Endothelial cell of umbilical vein (primary cell): ENCODE measurements around the gene MIER3. TPM values are rescaled to one million over a fixed set of nuclear protein-coding genes. Genes with fewer than 3 reads are reported as not detected.
A peak's percentile ranks its signal among the peaks of the same experiment; 100 is the strongest.

Source experiments
- BruUV-seq: library from RNA; stranded (reverse); fragments of 400-500 nt; replicated peaks from 2 replicates; lab custom pipeline; 2021; lab: Mats Ljungman, UMichigan
- CTCF ChIA-PET: fragments of 300-600, 350-600 bp; sonication (Branson Sonifier 250); formaldehyde crosslinking; loops from one replicate; lab custom pipeline; 2021; ENCODE audit warnings: antibody characterized with exemption, inconsistent platforms; lab: Charles Lee
- POLR2A ChIA-PET: fragments of 300-600, 350-600 bp; sonication (Branson Sonifier 250); formaldehyde crosslinking; loops from one replicate; lab custom pipeline; 2021; ENCODE audit warnings: antibody characterized with exemption, inconsistent platforms; lab: Charles Lee
- DNase-seq: peaks from one replicate; pipeline ENCODE4 v3.0.0-alpha.2; 2011; ENCODE audit warnings: low read depth, low spot score
- FAIRE-seq: peaks from 2 replicates; lab custom pipeline; 2011; peaks lifted over from hg19 to GRCh38; lab: Jason Lieb, UNC
- H2AFZ ChIP-seq: 2 replicates; pipeline ENCODE4 v1.6.0; 2012; ENCODE audit warnings: low read depth, low read length, control low read depth, inconsistent platforms
- H3K27ac ChIP-seq: 2 replicates; pipeline ENCODE4 v1.5.1; 2011; ENCODE audit warnings: low read depth, mild to moderate bottlenecking, control low read depth, low read length, moderate library complexity; ENCODE audit not compliant: insufficient read depth
- H3K27me3 ChIP-seq, 2 experiments: 2 replicates each; pipeline versions ENCODE4 v1.6.0 to v1.6.1; 2011; ENCODE audit warnings: low read length in 2 of 2, mixed read lengths in 1 of 2; ENCODE audit not compliant: control insufficient read depth in 2 of 2, insufficient read depth in 2 of 2
- H3K36me3 ChIP-seq, 2 experiments: 2 replicates in 1 of 2; 3 replicates in 1 of 2; pipeline ENCODE4 v1.5.1; 2011; ENCODE audit warnings: low read length in 2 of 2, mild to moderate bottlenecking in 1 of 2, moderate library complexity in 1 of 2; ENCODE audit not compliant: control insufficient read depth in 2 of 2, insufficient read depth in 2 of 2; ENCODE audit errors: extremely low read depth in 1 of 2
- H3K4me1 ChIP-seq: 3 replicates; pipeline ENCODE4 v1.5.1; 2011; ENCODE audit warnings: mild to moderate bottlenecking, low read length; ENCODE audit not compliant: control insufficient read depth, insufficient read depth; ENCODE audit errors: extremely low read depth
- H3K4me2 ChIP-seq: 2 replicates; pipeline ENCODE4 v1.6.1; 2011; ENCODE audit warnings: low read length, control low read depth, mixed read lengths; ENCODE audit not compliant: insufficient read depth
- H3K4me3 ChIP-seq, 3 experiments: fragments of 200-600 bp in 1 of 3; sonication (generic), shearing (Covaris generic) in 1 of 3; replicated peaks in 1 of 3; 2 replicates each; pipeline ENCODE4 v1.5.1; 2011 to 2016; ENCODE audit warnings: control low read depth in 3 of 3, low read length in 3 of 3, mild to moderate bottlenecking in 2 of 3, inconsistent platforms in 1 of 3, low read depth in 1 of 3, moderate library complexity in 1 of 3; ENCODE audit not compliant: insufficient read depth in 1 of 3
- H3K79me2 ChIP-seq: 2 replicates; pipeline ENCODE4 v1.6.0; 2012; ENCODE audit warnings: low read length, inconsistent platforms; ENCODE audit not compliant: control insufficient read depth, insufficient read depth
- H3K9ac ChIP-seq: replicated peaks from 2 replicates; pipeline ENCODE3; 2011; ENCODE audit warnings: low read length, control low read depth; ENCODE audit not compliant: insufficient read depth; ENCODE audit errors: extremely low read depth
- H3K9me1 ChIP-seq: replicated peaks from 3 replicates; pipeline ENCODE4 v1.6.0; 2011; ENCODE audit warnings: mild to moderate bottlenecking, low read length; ENCODE audit not compliant: control insufficient read depth, insufficient read depth; ENCODE audit errors: extremely low read depth
- H3K9me3 ChIP-seq: replicated peaks from 2 replicates; pipeline ENCODE4 v1.5.1; 2012; ENCODE audit warnings: low read length, inconsistent platforms; ENCODE audit not compliant: control insufficient read depth, insufficient read depth
- H4K20me1 ChIP-seq: replicated peaks from 2 replicates; pipeline ENCODE3; 2011; ENCODE audit warnings: mild to moderate bottlenecking, low read length; ENCODE audit not compliant: control insufficient read depth, insufficient read depth; ENCODE audit errors: extremely low read depth
- CTCF ChIP-seq, 2 donors: IDR thresholded peaks; 1 replicate in 1 of 2; 2 replicates in 1 of 2; pipeline ENCODE4 v1.5.1; 2011; ENCODE audit warnings: low read length in 2 of 2, mild to moderate bottlenecking in 2 of 2, moderate library complexity in 2 of 2, control low read depth in 1 of 2, inconsistent platforms in 1 of 2, low read depth in 1 of 2; ENCODE audit not compliant: insufficient read depth in 1 of 2; ENCODE audit errors: extremely low read depth in 1 of 2
- EZH2 ChIP-seq: IDR thresholded peaks from 2 replicates; pipeline ENCODE4 v1.6.1; 2012; ENCODE audit warnings: borderline replicate concordance, low read depth, mild to moderate bottlenecking, moderate library complexity, low read length, inconsistent platforms; ENCODE audit not compliant: severe bottlenecking
- FOS ChIP-seq: IDR thresholded peaks from 2 replicates; pipeline ENCODE4 v1.6.1; 2011; ENCODE audit warnings: mild to moderate bottlenecking, low read length, moderate library complexity, borderline replicate concordance; ENCODE audit not compliant: insufficient read depth
- GATA2 ChIP-seq: IDR thresholded peaks from 2 replicates; pipeline ENCODE4 v1.7.0; 2011; ENCODE audit warnings: low read depth, mild to moderate bottlenecking, moderate library complexity, mixed read lengths, low read length; ENCODE audit not compliant: insufficient read length, insufficient read depth
- JUN ChIP-seq: IDR thresholded peaks from 2 replicates; pipeline ENCODE4 v1.6.1; 2011; ENCODE audit warnings: borderline replicate concordance, low read depth; ENCODE audit not compliant: insufficient read length, insufficient read depth
- MAX ChIP-seq: IDR thresholded peaks from 2 replicates; pipeline ENCODE4 v1.6.1; 2011; ENCODE audit not compliant: insufficient read depth, insufficient read length
- MYC ChIP-seq: IDR thresholded peaks from one replicate; pipeline ENCODE4 v1.6.1; 2011; ENCODE audit warnings: mild to moderate bottlenecking, low read depth, low read length
- POLR2A ChIP-seq: IDR thresholded peaks from 2 replicates; pipeline ENCODE4 v1.6.1; 2012; ENCODE audit warnings: low read depth, mild to moderate bottlenecking, control low read depth, low read length
- POLR2AphosphoS5 ChIP-seq: IDR thresholded peaks from 2 replicates; pipeline ENCODE4 v1.6.1; 2012; ENCODE audit warnings: low read depth, mild to moderate bottlenecking, control low read depth, low read length, moderate library complexity; ENCODE audit not compliant: insufficient read depth
- dilution Hi-C: fragments of 300-500 bp; cut with MboI; formaldehyde crosslinking; loops from one replicate; pipeline ENCODE4 v1.15.0; 2019; ENCODE audit warnings: low sequenced_read_pairs; ENCODE audit not compliant: extremely low pct_ligation_motif_present
- intact Hi-C: fragments of 100-400 bp; cut with micrococcal nuclease; formaldehyde crosslinking; loops from one replicate; pipeline ENCODE4 v1.10.0; 2022
- polyA plus RNA-seq, 4 experiments: library from polyadenylated mRNA; depleted of rRNA in 3 of 4; stranded (reverse) in 3 of 4; unstranded in 1 of 4; fragments of >200 nt; gene quantifications; 2 replicates each; pipeline versions ENCODE4 v1.2.1 to v1.2.3, GENCODE V29; 2011 to 2012; ENCODE audit warnings: missing spikeins in 1 of 4
- total RNA-seq: library from RNA; stranded (reverse); gene quantifications from 2 replicates; pipeline ENCODE4 v1.2.3, GENCODE V29; 2021

Gene MIER3
- total and polyA plus RNA-seq, 2 donors (not counting 3 experiments of a cell fraction or from before 2014, with no cell fraction given): 6.6 to 20.5 TPM

GRCh38 chr5:56913766-56914165 lies 38.2 kb downstream of the MIER3 start:
- H3K79me2 ChIP-seq: no peaks in the 10 kb centered on the region
- H3K4me1 ChIP-seq: peaks cover 5% of the 10 kb centered on the region
- no peaks in the 10 kb centered on the region for H3K9me3 ChIP-seq
- POLR2A ChIA-PET: no interaction called here
- intact Hi-C loops: no loop called here
- H3K27me3 ChIP-seq: no peaks in the 10 kb centered on the region
- no peaks in the 10 kb centered on the region for H3K36me3 ChIP-seq
- CTCF ChIA-PET: no interaction called here
- no peaks in the 10 kb centered on the region for H3K9me1 ChIP-seq
- BruUV-seq: no TSS peak
- no peaks in the 10 kb centered on the region for H4K20me1 ChIP-seq
- DNase-seq (no peak), FAIRE-seq (no peak)
- H3K27ac ChIP-seq: no peak overlapping the region
- no peak overlapping the region for H3K9ac ChIP-seq
- dilution Hi-C loops: no loop called here
- TF ChIP-seq POLR2A (no peak), POLR2AphosphoS5 (no peak), GATA2 (no peak), MYC (no peak)
- H3K4me3 ChIP-seq: no peak overlapping the region
- H2AFZ ChIP-seq: no peak overlapping the region
- no peak overlapping the region for H3K4me2 ChIP-seq

GRCh38 chr5:56910210-56910965 lies 41.5 kb downstream of the MIER3 start:
- no peaks in the 10 kb centered on the region for H3K27me3 ChIP-seq
- peak overlapping the region; percentile 98 for H3K9ac ChIP-seq
- no peaks in the 10 kb centered on the region for H4K20me1 ChIP-seq
- peak; percentile 44 for FAIRE-seq
- peak overlapping the region; percentile 68 for H3K4me2 ChIP-seq
- H2AFZ ChIP-seq: peak overlapping the region; percentile 65
- TSS peak; percentile 89 for BruUV-seq
- H3K4me3 ChIP-seq: peak overlapping the region; percentile 36 to 81 (median 57)
- peaks cover 9% of the 10 kb centered on the region for H3K4me1 ChIP-seq
- H3K9me3 ChIP-seq: no peaks in the 10 kb centered on the region
- intact Hi-C loops: loop anchor here (1.0 kb wide), 1 partner anchor 263 kb away; no protein-coding TSS in a partner anchor
- no peaks in the 10 kb centered on the region for H3K36me3 ChIP-seq
- H3K27ac ChIP-seq: peak overlapping the region; percentile 93
- ChIA-PET CTCF (interaction anchor here (0.6 to 2.3 kb wide), 10 partner anchors 10 to 639 kb away, joined by 3 to 8 read pairs (median 4); no protein-coding TSS in a partner anchor), POLR2A (interaction anchor here (0.9 to 1.7 kb wide), 3 partner anchors 10 to 40 kb away, joined by 3 to 6 read pairs (median 4); no protein-coding TSS in a partner anchor)
- H3K79me2 ChIP-seq: no peaks in the 10 kb centered on the region
- TF ChIP-seq GATA2: no peak
- no peak for TF ChIP-seq FOS
- TF ChIP-seq POLR2AphosphoS5: no peak
- no peak for TF ChIP-seq POLR2A
- TF ChIP-seq MAX: no peak
- TF ChIP-seq EZH2: no peak
- TF ChIP-seq MYC: no peak
- TF ChIP-seq JUN: no peak
- TF ChIP-seq CTCF (IDR thresholded peaks at IDR 0.05; ENCODE audit: extremely low read depth in 1 of 2, insufficient read depth in 1 of 2, low read depth in 1 of 2, low read length in 2 of 2): no peak
- no peak for DNase-seq
- dilution Hi-C loops: no loop called here
- no peaks in the 10 kb centered on the region for H3K9me1 ChIP-seq
